Glutamatergic neuron (in vitro differentiated cells): ENCODE measurements around the gene RBM27. TPM values are rescaled to one million over a fixed set of nuclear protein-coding genes. Genes with fewer than 3 reads are reported as not detected.
"Not testable (repeated sequence)": the region's sequence is repeated elsewhere in the genome, so short reads cannot be mapped to it uniquely, and the experiment has no call there.

Source experiments
- DNase-seq: peaks from one replicate; pipeline ENCODE4 v3.0.0; 2022
- H3K27ac Mint-ChIP-seq: one replicate; pipeline ENCODE4 v1.8.0; 2020; ENCODE audit warnings: mild to moderate bottlenecking, mixed read lengths, inconsistent platforms; ENCODE audit not compliant: unreplicated experiment
- H3K27me3 Mint-ChIP-seq: one replicate; pipeline ENCODE4 v1.8.0; 2020; ENCODE audit warnings: mild to moderate bottlenecking, moderate library complexity, mixed read lengths, inconsistent platforms; ENCODE audit not compliant: unreplicated experiment
- H3K36me3 Mint-ChIP-seq: one replicate; pipeline ENCODE4 v1.8.0; 2020; ENCODE audit warnings: mild to moderate bottlenecking, mixed read lengths, inconsistent platforms; ENCODE audit not compliant: unreplicated experiment
- H3K4me1 Mint-ChIP-seq: one replicate; pipeline ENCODE4 v1.8.0; 2020; ENCODE audit warnings: mild to moderate bottlenecking, low read depth, mixed read lengths, inconsistent platforms; ENCODE audit not compliant: unreplicated experiment
- H3K4me3 Mint-ChIP-seq: one replicate; pipeline ENCODE4 v1.8.0; 2020; ENCODE audit warnings: mild to moderate bottlenecking, mixed read lengths, inconsistent platforms; ENCODE audit not compliant: unreplicated experiment
- H3K9me3 Mint-ChIP-seq: one replicate; pipeline ENCODE4 v1.8.0; 2020; ENCODE audit warnings: mild to moderate bottlenecking, moderate library complexity, mixed read lengths, inconsistent platforms; ENCODE audit not compliant: unreplicated experiment
- CTCF ChIP-seq: fragments of 200-600 bp; sonication (generic); IDR thresholded peaks from one replicate; pipeline ENCODE4 v1.5.0; 2021; ENCODE audit not compliant: partially characterized antibody, unreplicated experiment
- total RNA-seq: library from RNA; stranded (reverse); fragmentation: NEBNext Ultra II Directional; extraction: Animal tissue kit (Norgen Biotek cat#: 25700); gene quantifications from one replicate; pipeline ENCODE4 v1.2.1, GENCODE V29; 2021; ENCODE audit not compliant: unreplicated experiment

Gene RBM27
- total RNA-seq, 1 donor from 2014 or later, result 20.8 TPM

- no peak for DNase-seq
- H3K27ac Mint-ChIP-seq, result peak overlapping the region; percentile 52
- no peaks in the 10 kb centered on the region for H3K27me3 Mint-ChIP-seq
These were observed 37.5 kb upstream of the RBM27 start for GRCh38 chr5:146165903-146166302.

GRCh38 chr5:146169076-146169475 lies 34.3 kb upstream of the RBM27 start:
- no peak for TF ChIP-seq CTCF
- Mint-ChIP-seq H3K4me1 (no peaks in the 10 kb centered on the region), H3K27me3 (no peaks in the 10 kb centered on the region), H3K27ac (no peak overlapping the region), H3K9me3 (peaks cover 2% of the 10 kb centered on the region), H3K36me3 (no peaks in the 10 kb centered on the region), H3K4me3 (no peak overlapping the region)
- DNase-seq, result no peak

More at GRCh38 chr5:146165903-146166302, 37.5 kb upstream of the RBM27 start:
- Mint-ChIP-seq H3K4me3 (no peak overlapping the region), H3K4me1 (no peaks in the 10 kb centered on the region), H3K9me3 (peaks cover 2% of the 10 kb centered on the region), H3K36me3 (peaks cover 8% of the 10 kb centered on the region)
- TF ChIP-seq CTCF, result no peak

GRCh38 chr5:146173049-146173448 lies 30.4 kb upstream of the RBM27 start:
- not testable (repeated sequence) for DNase-seq, H3K27me3 Mint-ChIP-seq, H3K9me3 Mint-ChIP-seq, H3K36me3 Mint-ChIP-seq, H3K4me3 Mint-ChIP-seq, H3K27ac Mint-ChIP-seq, H3K4me1 Mint-ChIP-seq

- peaks cover 3% of the 10 kb centered on the region for H3K9me3 Mint-ChIP-seq
- no peak overlapping the region for H3K27ac Mint-ChIP-seq
- no peak overlapping the region for H3K4me3 Mint-ChIP-seq
- H3K27me3 Mint-ChIP-seq, result peaks cover under 1% of the 10 kb centered on the region
- TF ChIP-seq CTCF, result no peak
- no peaks in the 10 kb centered on the region for H3K4me1 Mint-ChIP-seq
- no peak for DNase-seq
- H3K36me3 Mint-ChIP-seq, result no peaks in the 10 kb centered on the region
These were observed 29.8 kb upstream of the RBM27 start for GRCh38 chr5:146173597-146173996.

GRCh38 chr5:146176805-146177204 lies 26.6 kb upstream of the RBM27 start:
- Mint-ChIP-seq H3K27me3 (peaks cover 2% of the 10 kb centered on the region), H3K27ac (no peak overlapping the region), H3K4me3 (no peak overlapping the region), H3K4me1 (no peaks in the 10 kb centered on the region), H3K9me3 (peaks cover 2% of the 10 kb centered on the region), H3K36me3 (no peaks in the 10 kb centered on the region)
- DNase-seq, result no peak
- no peak for TF ChIP-seq CTCF

GRCh38 chr5:146179696-146180095 lies 23.7 kb upstream of the RBM27 start:
- Mint-ChIP-seq H3K27me3 (peaks cover 2% of the 10 kb centered on the region), H3K4me3 (no peak overlapping the region), H3K9me3 (peaks cover 4% of the 10 kb centered on the region), H3K27ac (no peak overlapping the region), H3K4me1 (no peaks in the 10 kb centered on the region), H3K36me3 (no peaks in the 10 kb centered on the region)
- DNase-seq, result no peak
- TF ChIP-seq CTCF, result no peak

- not testable (repeated sequence) for H3K27me3 Mint-ChIP-seq, H3K4me1 Mint-ChIP-seq, H3K27ac Mint-ChIP-seq, H3K36me3 Mint-ChIP-seq, H3K9me3 Mint-ChIP-seq, DNase-seq
- H3K4me3 Mint-ChIP-seq, result peak overlapping the region; percentile 99
These were observed 20.0 kb upstream of the RBM27 start for GRCh38 chr5:146183403-146183802.
